GM10248 (cell line): ENCODE data around the gene BTBD2.

ENCODE experiments used
- CTCF ChIA-PET: fragments of 300-600 bp; sonication (Branson Sonifier 250); formaldehyde crosslinking; extraction: SDS; loops from one replicate; lab custom pipeline; 2021; ENCODE audit warnings: antibody characterized with exemption; lab: Yijun Ruan, JAX
- POLR2A ChIA-PET: fragments of 350-650 bp; sonication (Branson Sonifier 250); formaldehyde crosslinking; extraction: SDS; loops from one replicate; lab custom pipeline; 2020; ENCODE audit warnings: antibody characterized with exemption; lab: Yijun Ruan, JAX
- DNase-seq: peaks from one replicate; pipeline ENCODE4 v3.0.0; 2012; ENCODE audit errors: extremely low spot score
- CTCF ChIP-seq: IDR thresholded peaks from 2 replicates; pipeline ENCODE4 v1.5.1; 2012; ENCODE audit warnings: mild to moderate bottlenecking, low read depth; ENCODE audit errors: extremely low read depth, missing control alignments, control extremely low read depth

BTBD2 gene

GRCh38 chr19:2016041-2016807 lies 710 bp upstream of the BTBD2 start:
- peak; percentile 91 for DNase-seq
- no peak for TF ChIP-seq CTCF
- ChIA-PET CTCF (no interaction called here), POLR2A (no interaction called here)

- DNase-seq: peak; percentile 72
- POLR2A ChIA-PET: no interaction called here
- no peak for TF ChIP-seq CTCF
- CTCF ChIA-PET: no interaction called here
Observed at GRCh38 chr19:2014731-2015607, 545 bp downstream of the BTBD2 start.

GRCh38 chr19:2014131-2014571 lies 1.4 kb downstream of the BTBD2 start:
- ChIA-PET CTCF (no interaction called here), POLR2A (no interaction called here)
- TF ChIP-seq CTCF: no peak
- DNase-seq: no peak

- CTCF ChIA-PET: no interaction called here
- no peak for DNase-seq
- POLR2A ChIA-PET: no interaction called here
- no peak for TF ChIP-seq CTCF
Observed at GRCh38 chr19:2013683-2013961, 1.9 kb downstream of the BTBD2 start.

- no peak for TF ChIP-seq CTCF
- POLR2A ChIA-PET: no interaction called here
- no peak for DNase-seq
- CTCF ChIA-PET: no interaction called here
Observed at GRCh38 chr19:2012941-2013682, 2.4 kb downstream of the BTBD2 start.

GRCh38 chr19:2011169-2011568 lies 4.3 kb downstream of the BTBD2 start:
- no peak for TF ChIP-seq CTCF
- no peak for DNase-seq
- POLR2A ChIA-PET: no interaction called here
- CTCF ChIA-PET: no interaction called here
